ENCODE data around the gene CYB5R4. TPM values are rescaled to one million over a fixed set of nuclear protein-coding genes. Genes with fewer than 3 reads are reported as not detected.

Gene CYB5R4
- total RNA-seq, 2 donors from 2014 or later = 8.2 to 8.6 TPM

DNA sequence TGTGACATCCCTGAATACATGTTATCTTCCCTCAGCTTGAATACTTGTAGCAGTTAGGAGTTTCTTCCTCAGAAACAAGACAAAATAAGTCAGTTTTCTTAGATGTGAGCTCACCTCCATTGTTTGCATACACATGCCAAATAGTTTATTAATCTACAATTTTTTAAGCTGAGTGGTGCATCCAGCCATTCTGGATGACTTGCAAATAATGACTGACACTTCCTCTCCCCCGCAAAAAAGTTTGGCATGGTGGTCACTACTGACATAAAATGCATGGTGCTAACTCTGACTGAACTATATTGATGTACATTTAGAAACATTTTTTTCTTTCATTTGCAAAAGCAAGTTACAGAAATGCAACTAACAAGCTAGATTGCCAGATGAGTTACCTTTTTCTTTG, 55.5 kb downstream of the CYB5R4 start:
- Histone ChIP-seq H3K9me3 (no peaks in the 10 kb centered on the region), H3K4me3 (no peak overlapping the region), H3K4me1 (replicated peaks) (no peaks in the 10 kb centered on the region), H3K27me3 (replicated peaks; ENCODE audit: insufficient read depth) (no peaks in the 10 kb centered on the region), H3K36me3 (no peaks in the 10 kb centered on the region), H3K27ac (no peak overlapping the region)
- intact Hi-C loops (cut with DNase I) = no loop called here
- 100% methylated on average over 1 of the region's 1 CpG for WGBS
- DNase-seq (ENCODE audit: low spot score) = no peak
- TF ChIP-seq, protein P1, sequence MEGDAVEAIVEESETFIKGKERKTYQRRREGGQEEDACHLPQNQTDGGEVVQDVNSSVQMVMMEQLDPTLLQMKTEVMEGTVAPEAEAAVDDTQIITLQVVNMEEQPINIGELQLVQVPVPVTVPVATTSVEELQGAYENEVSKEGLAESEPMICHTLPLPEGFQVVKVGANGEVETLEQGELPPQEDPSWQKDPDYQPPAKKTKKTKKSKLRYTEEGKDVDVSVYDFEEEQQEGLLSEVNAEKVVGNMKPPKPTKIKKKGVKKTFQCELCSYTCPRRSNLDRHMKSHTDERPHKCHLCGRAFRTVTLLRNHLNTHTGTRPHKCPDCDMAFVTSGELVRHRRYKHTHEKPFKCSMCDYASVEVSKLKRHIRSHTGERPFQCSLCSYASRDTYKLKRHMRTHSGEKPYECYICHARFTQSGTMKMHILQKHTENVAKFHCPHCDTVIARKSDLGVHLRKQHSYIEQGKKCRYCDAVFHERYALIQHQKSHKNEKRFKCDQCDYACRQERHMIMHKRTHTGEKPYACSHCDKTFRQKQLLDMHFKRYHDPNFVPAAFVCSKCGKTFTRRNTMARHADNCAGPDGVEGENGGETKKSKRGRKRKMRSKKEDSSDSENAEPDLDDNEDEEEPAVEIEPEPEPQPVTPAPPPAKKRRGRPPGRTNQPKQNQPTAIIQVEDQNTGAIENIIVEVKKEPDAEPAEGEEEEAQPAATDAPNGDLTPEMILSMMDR (IDR thresholded peaks at IDR 0.05) = no peak
- TF ChIP-seq POLR2AphosphoS5 (IDR thresholded peaks at IDR 0.05) (no peak), POLR2A (IDR thresholded peaks at IDR 0.05) (no peak)

DNA sequence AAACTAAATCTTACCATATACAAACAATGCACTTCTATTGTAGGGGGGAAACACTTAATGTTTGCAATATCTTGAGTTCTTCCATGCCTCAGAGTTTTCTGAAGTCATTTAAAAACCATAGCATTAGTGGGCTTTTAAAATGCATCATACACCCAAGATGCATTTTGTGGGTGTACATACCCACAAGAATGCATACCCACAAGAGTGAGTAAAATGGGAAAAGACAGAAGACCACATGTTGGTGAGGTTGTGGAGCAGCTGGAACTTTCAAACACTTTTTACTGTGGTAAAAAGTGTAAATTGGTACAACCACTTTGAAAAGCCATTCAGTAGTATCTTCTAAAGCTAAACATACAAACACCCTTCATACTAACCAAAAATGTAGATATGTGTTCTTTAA, 57.5 kb downstream of the CYB5R4 start:
- Histone ChIP-seq H3K36me3 (no peaks in the 10 kb centered on the region), H3K4me1 (replicated peaks) (no peaks in the 10 kb centered on the region), H3K4me3 (no peak overlapping the region), H3K27me3 (replicated peaks; ENCODE audit: insufficient read depth) (no peaks in the 10 kb centered on the region), H3K9me3 (no peaks in the 10 kb centered on the region), H3K27ac (no peak overlapping the region)
- no peak for DNase-seq (ENCODE audit: low spot score)
- intact Hi-C loops (cut with DNase I) = no loop called here
- TF ChIP-seq POLR2AphosphoS5 (IDR thresholded peaks at IDR 0.05) (no peak), POLR2A (IDR thresholded peaks at IDR 0.05) (no peak)
- TF ChIP-seq, protein P1 (IDR thresholded peaks at IDR 0.05) = no peak

DNA sequence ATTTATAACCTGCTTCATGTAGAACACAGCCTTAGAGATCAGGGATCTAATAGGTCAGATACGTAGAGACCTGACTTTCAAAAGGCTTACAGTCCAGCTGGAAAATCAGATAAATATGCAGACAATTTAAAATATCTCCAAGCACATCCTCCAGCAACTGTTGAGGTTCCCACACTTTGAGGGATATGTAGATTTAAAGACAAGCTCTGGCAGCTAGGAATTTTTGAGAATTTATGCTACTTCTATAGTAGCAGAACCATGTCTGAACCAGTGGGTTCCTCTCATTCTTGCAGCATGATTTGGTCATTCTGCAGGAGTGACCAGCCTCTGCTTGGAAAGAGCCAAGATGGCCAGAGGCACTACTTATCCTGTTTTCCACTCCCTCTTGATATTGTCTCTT, 60.5 kb downstream of the CYB5R4 start:
- Histone ChIP-seq H3K36me3 (no peaks in the 10 kb centered on the region), H3K4me3 (no peak overlapping the region), H3K27ac (no peak overlapping the region), H3K4me1 (replicated peaks) (no peaks in the 10 kb centered on the region), H3K27me3 (replicated peaks; ENCODE audit: insufficient read depth) (no peaks in the 10 kb centered on the region), H3K9me3 (no peaks in the 10 kb centered on the region)
- DNase-seq (ENCODE audit: low spot score) = no peak
- intact Hi-C loops (cut with DNase I) = no loop called here
- WGBS = 100% methylated on average over 1 of the region's 1 CpG
- TF ChIP-seq POLR2AphosphoS5 (IDR thresholded peaks at IDR 0.05) (no peak), POLR2A (IDR thresholded peaks at IDR 0.05) (no peak)
- TF ChIP-seq, protein P1 (IDR thresholded peaks at IDR 0.05) = no peak

DNA sequence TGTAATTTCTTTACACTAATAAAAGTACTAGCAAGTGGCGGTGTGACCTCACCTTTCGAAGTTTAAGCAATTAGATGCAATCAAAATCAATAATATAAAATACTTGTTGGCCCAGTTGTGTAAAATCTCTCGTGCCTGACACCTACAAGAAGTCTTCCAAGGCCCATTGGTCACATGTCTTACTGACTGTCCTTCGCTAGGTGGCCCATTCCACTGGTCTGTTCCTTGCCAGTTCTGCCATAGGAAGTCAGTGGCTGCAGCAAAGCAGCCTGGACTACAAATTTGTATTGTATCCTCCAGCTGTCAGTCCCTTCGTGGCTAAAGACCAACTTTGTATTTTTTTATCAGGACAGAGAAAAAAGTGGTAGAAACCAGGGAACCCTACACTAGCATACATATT, 61.8 kb downstream of the CYB5R4 start:
- no peak for DNase-seq (ENCODE audit: low spot score)
- H3K9me3 ChIP-seq = no peaks in the 10 kb centered on the region
- no peak overlapping the region for H3K27ac ChIP-seq
- no peak overlapping the region for H3K4me3 ChIP-seq
- WGBS = 91% methylated on average over 5 of the region's 5 CpGs
- H3K4me1 ChIP-seq (replicated peaks) = no peaks in the 10 kb centered on the region
- no peaks in the 10 kb centered on the region for H3K36me3 ChIP-seq
- no peaks in the 10 kb centered on the region for H3K27me3 ChIP-seq (replicated peaks; ENCODE audit: insufficient read depth)
- intact Hi-C loops (cut with DNase I) = no loop called here
- TF ChIP-seq, protein P1 (IDR thresholded peaks at IDR 0.05) = no peak
- no peak for TF ChIP-seq POLR2A (IDR thresholded peaks at IDR 0.05)
- TF ChIP-seq POLR2AphosphoS5 (IDR thresholded peaks at IDR 0.05) = no peak

DNA sequence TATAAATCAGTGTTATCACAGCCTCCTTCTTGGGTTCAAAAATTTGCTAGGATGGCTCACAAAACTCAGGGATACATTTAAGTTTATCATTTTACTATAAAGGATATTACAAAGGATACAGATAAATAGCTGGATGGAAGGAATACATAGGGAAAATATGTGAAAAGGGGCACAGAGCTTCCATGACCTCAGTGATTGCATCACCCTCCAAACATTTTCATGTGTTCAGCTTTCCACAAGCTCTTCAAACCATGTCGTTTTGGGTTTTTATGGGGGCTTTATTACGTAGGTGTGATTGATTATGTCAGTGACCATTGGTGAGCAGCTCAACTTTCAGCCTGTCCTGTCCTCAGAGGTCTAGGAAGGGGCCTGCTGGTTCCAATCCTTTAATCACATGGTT, 68.0 kb downstream of the CYB5R4 start:
- Histone ChIP-seq H3K27me3 (replicated peaks; ENCODE audit: insufficient read depth) (no peaks in the 10 kb centered on the region), H3K36me3 (no peaks in the 10 kb centered on the region), H3K27ac (no peak overlapping the region), H3K4me1 (replicated peaks) (no peaks in the 10 kb centered on the region), H3K4me3 (no peak overlapping the region), H3K9me3 (no peaks in the 10 kb centered on the region)
- no peak for DNase-seq (ENCODE audit: low spot score)
- TF ChIP-seq, protein P1 (IDR thresholded peaks at IDR 0.05) = no peak
- TF ChIP-seq POLR2A (IDR thresholded peaks at IDR 0.05) (no peak), POLR2AphosphoS5 (IDR thresholded peaks at IDR 0.05) (no peak)
- WGBS = 55% methylated on average over 2 of the region's 2 CpGs
- intact Hi-C loops (cut with DNase I) = no loop called here

Measured in prostate gland (tissue), 2 donors.